WTC11 (cell line): ENCODE measurements around the gene NSDHL.

ENCODE experiments used
- NR1H2 ChIP-seq: sonication (generic); formaldehyde crosslinking; IDR thresholded peaks from 2 replicates; pipeline ENCODE4 v1.9.0; 2021; ENCODE audit warnings: mild to moderate bottlenecking, moderate library complexity, missing genetic modification reagents
- ZNF138 ChIP-seq: sonication (generic); formaldehyde crosslinking; conservative IDR thresholded peaks from 2 replicates; pipeline ENCODE4 v1.8.1; 2022; ENCODE audit warnings: mild to moderate bottlenecking, moderate library complexity, missing genetic modification reagents
- TF ChIP-seq, protein P1 (sequence below): sonication (generic); formaldehyde crosslinking; IDR thresholded peaks from 2 replicates; pipeline ENCODE4 v1.8.1; 2023; ENCODE audit warnings: mild to moderate bottlenecking, moderate library complexity, missing genetic modification reagents
- TF ChIP-seq, protein P2 (sequence below): sonication (generic); formaldehyde crosslinking; conservative IDR thresholded peaks from 2 replicates; pipeline ENCODE4 v1.8.1; 2022; ENCODE audit warnings: mild to moderate bottlenecking, missing genetic modification reagents
- TF ChIP-seq, protein P3 (sequence below): sonication (generic); formaldehyde crosslinking; IDR thresholded peaks from 2 replicates; pipeline ENCODE4 v1.8.0; 2022; ENCODE audit warnings: mild to moderate bottlenecking, missing genetic modification reagents

DNA sequence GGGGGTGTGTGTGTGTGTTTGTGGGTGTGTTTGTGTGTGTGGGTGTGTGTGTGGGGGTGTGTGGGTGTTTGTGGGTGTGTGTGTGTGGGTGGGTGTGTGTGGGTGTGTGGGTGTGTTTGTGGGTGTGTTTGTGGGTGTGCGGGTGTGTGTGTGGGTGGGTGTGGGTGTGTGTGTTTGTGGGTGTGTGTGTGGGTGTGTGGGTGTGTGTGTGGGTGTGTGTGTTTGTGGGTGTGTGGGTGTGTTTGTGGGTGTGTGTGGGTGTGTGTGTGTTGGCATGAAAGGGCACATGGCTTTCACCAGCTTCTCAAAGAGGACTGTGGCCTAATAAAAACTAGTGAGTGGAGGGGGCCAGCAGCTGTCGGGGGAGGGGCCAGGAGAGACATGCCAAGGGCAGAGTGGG, 41.7 kb downstream of the NSDHL start:
- TF ChIP-seq ZNF138 (CRISPR knock-in tag), result no peak
- no peak for TF ChIP-seq NR1H2 (CRISPR knock-in tag)
- TF ChIP-seq, protein P1, sequence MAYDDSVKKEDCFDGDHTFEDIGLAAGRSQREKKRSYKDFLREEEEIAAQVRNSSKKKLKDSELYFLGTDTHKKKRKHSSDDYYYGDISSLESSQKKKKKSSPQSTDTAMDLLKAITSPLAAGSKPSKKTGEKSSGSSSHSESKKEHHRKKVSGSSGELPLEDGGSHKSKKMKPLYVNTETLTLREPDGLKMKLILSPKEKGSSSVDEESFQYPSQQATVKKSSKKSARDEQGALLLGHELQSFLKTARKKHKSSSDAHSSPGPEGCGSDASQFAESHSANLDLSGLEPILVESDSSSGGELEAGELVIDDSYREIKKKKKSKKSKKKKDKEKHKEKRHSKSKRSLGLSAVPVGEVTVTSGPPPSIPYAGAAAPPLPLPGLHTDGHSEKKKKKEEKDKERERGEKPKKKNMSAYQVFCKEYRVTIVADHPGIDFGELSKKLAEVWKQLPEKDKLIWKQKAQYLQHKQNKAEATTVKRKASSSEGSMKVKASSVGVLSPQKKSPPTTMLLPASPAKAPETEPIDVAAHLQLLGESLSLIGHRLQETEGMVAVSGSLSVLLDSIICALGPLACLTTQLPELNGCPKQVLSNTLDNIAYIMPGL (CRISPR knock-in tag), result no peak
- TF ChIP-seq, protein P2, sequence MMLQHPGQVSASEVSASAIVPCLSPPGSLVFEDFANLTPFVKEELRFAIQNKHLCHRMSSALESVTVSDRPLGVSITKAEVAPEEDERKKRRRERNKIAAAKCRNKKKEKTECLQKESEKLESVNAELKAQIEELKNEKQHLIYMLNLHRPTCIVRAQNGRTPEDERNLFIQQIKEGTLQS (CRISPR knock-in tag), result no peak
- TF ChIP-seq, protein P3, sequence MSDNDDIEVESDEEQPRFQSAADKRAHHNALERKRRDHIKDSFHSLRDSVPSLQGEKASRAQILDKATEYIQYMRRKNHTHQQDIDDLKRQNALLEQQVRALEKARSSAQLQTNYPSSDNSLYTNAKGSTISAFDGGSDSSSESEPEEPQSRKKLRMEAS (CRISPR knock-in tag), result no peak
